ENCODE data around the gene ATP5IF1. TPM values are rescaled to one million over a fixed set of nuclear protein-coding genes. Genes with fewer than 3 reads are reported as not detected.

ATP5IF1 gene
- polyA plus RNA-seq, 1 donor from 2014 or later: 448 TPM

GRCh38 chr1:28281608-28282425 lies 45.9 kb downstream of the ATP5IF1 start:
- TF ChIP-seq EZH2 (IDR thresholded peaks at IDR 0.05; ENCODE audit: borderline replicate concordance, insufficient read depth, low read length, poor library complexity, severe bottlenecking) (no peak), POLR2AphosphoS5 (IDR thresholded peaks at IDR 0.05) (no peak), CTCF (IDR thresholded peaks at IDR 0.05; ENCODE audit: poor library complexity, severe bottlenecking) (no peak), MXI1 (conservative IDR thresholded peaks at IDR 0.05; ENCODE audit: poor library complexity, severe bottlenecking) (no peak), RAD21 (conservative IDR thresholded peaks at IDR 0.05) (no peak), SMC3 (conservative IDR thresholded peaks at IDR 0.05; ENCODE audit: poor library complexity) (no peak)
- no peak overlapping the region for H3K4me3 ChIP-seq (ENCODE audit: low read length)
- no peaks in the 10 kb centered on the region for H3K9me3 ChIP-seq (ENCODE audit: low read length)
- no peak overlapping the region for H3K27ac ChIP-seq (ENCODE audit: low read length)
- H3K9ac ChIP-seq (ENCODE audit: low read length): no peak overlapping the region
- H3K36me3 ChIP-seq (ENCODE audit: insufficient read depth, low read length): no peaks in the 10 kb centered on the region
- no peak overlapping the region for H2AFZ ChIP-seq (ENCODE audit: low read depth, low read length)
- no peaks in the 10 kb centered on the region for H3F3A ChIP-seq (ENCODE audit: insufficient read depth, low read length, poor library complexity, severe bottlenecking)
- no peaks in the 10 kb centered on the region for H3K9me2 ChIP-seq (ENCODE audit: insufficient read depth, low read length)
- H3K27me3 ChIP-seq (ENCODE audit: insufficient read depth, low read depth, low read length): no peaks in the 10 kb centered on the region
- no peaks in the 10 kb centered on the region for H4K20me1 ChIP-seq (ENCODE audit: insufficient read depth)
- H3K79me2 ChIP-seq (replicated peaks; ENCODE audit: insufficient read depth, low read length): no peaks in the 10 kb centered on the region
- H3K4me2 ChIP-seq (ENCODE audit: low read length): no peak overlapping the region

- Histone ChIP-seq H2AFZ (ENCODE audit: low read depth, low read length) (no peak overlapping the region), H3K4me2 (ENCODE audit: low read length) (no peak overlapping the region), H3K27ac (ENCODE audit: low read length) (no peak overlapping the region), H3K27me3 (ENCODE audit: insufficient read depth, low read depth, low read length) (no peaks in the 10 kb centered on the region), H3K9me3 (ENCODE audit: low read length) (no peaks in the 10 kb centered on the region), H4K20me1 (ENCODE audit: insufficient read depth) (no peaks in the 10 kb centered on the region), H3K9ac (ENCODE audit: low read length) (no peak overlapping the region), H3K4me3 (ENCODE audit: low read length) (no peak overlapping the region), H3K79me2 (replicated peaks; ENCODE audit: insufficient read depth, low read length) (no peaks in the 10 kb centered on the region), H3K9me2 (ENCODE audit: insufficient read depth, low read length) (no peaks in the 10 kb centered on the region), H3F3A (ENCODE audit: insufficient read depth, low read length, poor library complexity, severe bottlenecking) (no peaks in the 10 kb centered on the region), H3K36me3 (ENCODE audit: insufficient read depth, low read length) (no peaks in the 10 kb centered on the region)
- no peak for TF ChIP-seq EZH2 (IDR thresholded peaks at IDR 0.05; ENCODE audit: borderline replicate concordance, insufficient read depth, low read length, poor library complexity, severe bottlenecking)
- no peak for TF ChIP-seq POLR2AphosphoS5 (IDR thresholded peaks at IDR 0.05)
- TF ChIP-seq REST (IDR thresholded peaks at IDR 0.05; ENCODE audit: borderline replicate concordance): no peak
- no peak for TF ChIP-seq RAD21 (conservative IDR thresholded peaks at IDR 0.05)
- no peak for TF ChIP-seq TAF1 (IDR thresholded peaks at IDR 0.05; ENCODE audit: low read depth)
- no peak for TF ChIP-seq CTCF (IDR thresholded peaks at IDR 0.05; ENCODE audit: poor library complexity, severe bottlenecking)
- no peak for TF ChIP-seq SMC3 (conservative IDR thresholded peaks at IDR 0.05; ENCODE audit: poor library complexity)
- no peak for TF ChIP-seq MXI1 (conservative IDR thresholded peaks at IDR 0.05; ENCODE audit: poor library complexity, severe bottlenecking)
- TF ChIP-seq EP300 (conservative IDR thresholded peaks at IDR 0.05; ENCODE audit: poor library complexity, severe bottlenecking): no peak
Observed at GRCh38 chr1:28282426-28283407, 46.8 kb downstream of the ATP5IF1 start.
